Activated naive CD8-positive, alpha-beta T cell (primary cell): ENCODE data around the gene RAD17.
A peak's percentile ranks its signal among the peaks of the same experiment; 100 is the strongest.
"Not testable (repeated sequence)": the region's sequence is repeated elsewhere in the genome, so short reads cannot be mapped to it uniquely, and the experiment has no call there.

Experiments used
- H3K27ac Mint-ChIP-seq: one replicate; pipeline ENCODE4 v1.8.0; 2021; ENCODE audit warnings: mixed read lengths
- H3K27me3 Mint-ChIP-seq: one replicate; pipeline ENCODE4 v1.8.0; 2021; ENCODE audit warnings: mixed read lengths
- H3K36me3 Mint-ChIP-seq: one replicate; pipeline ENCODE4 v1.8.0; 2021; ENCODE audit warnings: mixed read lengths
- H3K4me1 Mint-ChIP-seq: one replicate; pipeline ENCODE4 v1.8.0; 2021; ENCODE audit warnings: low read depth, mixed read lengths
- H3K4me3 Mint-ChIP-seq: one replicate; pipeline ENCODE4 v1.8.0; 2021; ENCODE audit warnings: mild to moderate bottlenecking, mixed read lengths
- H3K9me3 Mint-ChIP-seq: one replicate; pipeline ENCODE4 v1.8.0; 2021; ENCODE audit warnings: low read depth, mixed read lengths

Gene RAD17

GRCh38 chr5:69369340-69370121 lies at the start of gene RAD17, which contains the start of the genes AK6 and TAF9:
Gene RAD17, plus strand, starts transcription at chr5:69369818. Its CDS starts 2,391 bp downstream, at chr5:69372209.
Gene AK6, minus strand, starts transcription at chr5:69369520. Its CDS starts 30 bp downstream, at chr5:69369490.
Gene TAF9, minus strand, starts transcription at chr5:69369520. Its CDS starts 3,783 bp downstream, at chr5:69365737.
- Mint-ChIP-seq H3K36me3 (peaks cover 3% of the 10 kb centered on the region), H3K9me3 (no peaks in the 10 kb centered on the region), H3K4me1 (peaks cover 43% of the 10 kb centered on the region), H3K27me3 (no peaks in the 10 kb centered on the region), H3K27ac (peak within 1 kb of the TSS; percentile 98), H3K4me3 (peak within 1 kb of the TSS; percentile 97)

GRCh38 chr5:69326365-69326764 lies 43.3 kb upstream of the RAD17 start:
- H3K4me1 Mint-ChIP-seq: no peaks in the 10 kb centered on the region
- H3K9me3 Mint-ChIP-seq: no peaks in the 10 kb centered on the region
- H3K27me3 Mint-ChIP-seq: no peaks in the 10 kb centered on the region
- H3K4me3 Mint-ChIP-seq: no peak overlapping the region
- H3K27ac Mint-ChIP-seq: no peak overlapping the region
- no peaks in the 10 kb centered on the region for H3K36me3 Mint-ChIP-seq

- Mint-ChIP-seq H3K27ac (no peak overlapping the region), H3K9me3 (no peaks in the 10 kb centered on the region), H3K4me1 (peaks cover 12% of the 10 kb centered on the region), H3K36me3 (peaks cover 2% of the 10 kb centered on the region), H3K4me3 (no peak overlapping the region), H3K27me3 (no peaks in the 10 kb centered on the region)
These were observed 39.6 kb upstream of the RAD17 start for GRCh38 chr5:69329905-69330489.

- H3K27me3 Mint-ChIP-seq: no peaks in the 10 kb centered on the region
- peak overlapping the region; percentile 98 for H3K27ac Mint-ChIP-seq
- peaks cover 12% of the 10 kb centered on the region for H3K4me1 Mint-ChIP-seq
- peaks cover 2% of the 10 kb centered on the region for H3K36me3 Mint-ChIP-seq
- peak overlapping the region; percentile 93 for H3K4me3 Mint-ChIP-seq
- no peaks in the 10 kb centered on the region for H3K9me3 Mint-ChIP-seq
These were observed 37.8 kb upstream of the RAD17 start for GRCh38 chr5:69331528-69332445.

GRCh38 chr5:69333668-69334315 lies 35.8 kb upstream of the RAD17 start:
- not testable (repeated sequence) for H3K27ac Mint-ChIP-seq, H3K9me3 Mint-ChIP-seq, H3K27me3 Mint-ChIP-seq, H3K36me3 Mint-ChIP-seq, H3K4me3 Mint-ChIP-seq
- H3K4me1 Mint-ChIP-seq: peaks cover 12% of the 10 kb centered on the region

GRCh38 chr5:69334793-69335268 lies 34.8 kb upstream of the RAD17 start:
- Mint-ChIP-seq H3K36me3 (peaks cover 2% of the 10 kb centered on the region), H3K4me1 (peaks cover 12% of the 10 kb centered on the region), H3K27ac (no peak overlapping the region), H3K4me3 (peak overlapping the region; percentile 15), H3K27me3 (no peaks in the 10 kb centered on the region), H3K9me3 (no peaks in the 10 kb centered on the region)

GRCh38 chr5:69335341-69335935 lies 34.2 kb upstream of the RAD17 start:
- Mint-ChIP-seq H3K36me3 (peaks cover 2% of the 10 kb centered on the region), H3K4me3 (no peak overlapping the region), H3K27ac (no peak overlapping the region), H3K4me1 (peaks cover 12% of the 10 kb centered on the region), H3K9me3 (no peaks in the 10 kb centered on the region), H3K27me3 (no peaks in the 10 kb centered on the region)

GRCh38 chr5:69341520-69342161 lies 28.0 kb upstream of the RAD17 start:
- Mint-ChIP-seq H3K27me3 (no peaks in the 10 kb centered on the region), H3K4me1 (no peaks in the 10 kb centered on the region), H3K4me3 (no peak overlapping the region), H3K36me3 (no peaks in the 10 kb centered on the region), H3K9me3 (no peaks in the 10 kb centered on the region), H3K27ac (no peak overlapping the region)

GRCh38 chr5:69343083-69343482 lies 26.5 kb upstream of the RAD17 start:
- no peaks in the 10 kb centered on the region for H3K27me3 Mint-ChIP-seq
- H3K4me1 Mint-ChIP-seq: no peaks in the 10 kb centered on the region
- no peak overlapping the region for H3K4me3 Mint-ChIP-seq
- no peaks in the 10 kb centered on the region for H3K9me3 Mint-ChIP-seq
- no peak overlapping the region for H3K27ac Mint-ChIP-seq
- no peaks in the 10 kb centered on the region for H3K36me3 Mint-ChIP-seq

GRCh38 chr5:69350664-69351063 lies 19.0 kb upstream of the RAD17 start:
- H3K27ac Mint-ChIP-seq: no peak overlapping the region
- peaks cover 11% of the 10 kb centered on the region for H3K36me3 Mint-ChIP-seq
- H3K9me3 Mint-ChIP-seq: no peaks in the 10 kb centered on the region

GRCh38 chr5:69359699-69360098 lies 9.9 kb upstream of the RAD17 start:
- peaks cover 3% of the 10 kb centered on the region for H3K36me3 Mint-ChIP-seq
- no peak overlapping the region for H3K27ac Mint-ChIP-seq
- no peaks in the 10 kb centered on the region for H3K9me3 Mint-ChIP-seq
- H3K4me3 Mint-ChIP-seq: no peak overlapping the region
- H3K4me1 Mint-ChIP-seq: peaks cover 22% of the 10 kb centered on the region
- no peaks in the 10 kb centered on the region for H3K27me3 Mint-ChIP-seq

More at GRCh38 chr5:69350664-69351063, 19.0 kb upstream of the RAD17 start:
- H3K4me3 Mint-ChIP-seq: no peak overlapping the region
- H3K27me3 Mint-ChIP-seq: no peaks in the 10 kb centered on the region
- peaks cover 2% of the 10 kb centered on the region for H3K4me1 Mint-ChIP-seq

GRCh38 chr5:69360442-69360841 lies 9.2 kb upstream of the RAD17 start:
- Mint-ChIP-seq H3K27me3 (no peaks in the 10 kb centered on the region), H3K4me1 (peaks cover 29% of the 10 kb centered on the region), H3K27ac (no peak overlapping the region), H3K9me3 (no peaks in the 10 kb centered on the region), H3K4me3 (no peak overlapping the region), H3K36me3 (peaks cover 5% of the 10 kb centered on the region)

GRCh38 chr5:69364414-69364813 lies 5.2 kb upstream of the RAD17 start:
- no peak overlapping the region for H3K4me3 Mint-ChIP-seq
- peak overlapping the region; percentile 41 for H3K27ac Mint-ChIP-seq
- H3K36me3 Mint-ChIP-seq: peaks cover 3% of the 10 kb centered on the region
- H3K4me1 Mint-ChIP-seq: peaks cover 38% of the 10 kb centered on the region
- no peaks in the 10 kb centered on the region for H3K27me3 Mint-ChIP-seq
- H3K9me3 Mint-ChIP-seq: no peaks in the 10 kb centered on the region
